ENCODE results near the gene OR2A14.
"Not testable (repeated sequence)": the region's sequence is repeated elsewhere in the genome, so short reads cannot be mapped to it uniquely, and the experiment has no call there.

The OR2A14 gene, protein sequence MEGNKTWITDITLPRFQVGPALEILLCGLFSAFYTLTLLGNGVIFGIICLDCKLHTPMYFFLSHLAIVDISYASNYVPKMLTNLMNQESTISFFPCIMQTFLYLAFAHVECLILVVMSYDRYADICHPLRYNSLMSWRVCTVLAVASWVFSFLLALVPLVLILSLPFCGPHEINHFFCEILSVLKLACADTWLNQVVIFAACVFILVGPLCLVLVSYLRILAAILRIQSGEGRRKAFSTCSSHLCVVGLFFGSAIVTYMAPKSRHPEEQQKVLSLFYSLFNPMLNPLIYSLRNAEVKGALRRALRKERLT

DNA sequence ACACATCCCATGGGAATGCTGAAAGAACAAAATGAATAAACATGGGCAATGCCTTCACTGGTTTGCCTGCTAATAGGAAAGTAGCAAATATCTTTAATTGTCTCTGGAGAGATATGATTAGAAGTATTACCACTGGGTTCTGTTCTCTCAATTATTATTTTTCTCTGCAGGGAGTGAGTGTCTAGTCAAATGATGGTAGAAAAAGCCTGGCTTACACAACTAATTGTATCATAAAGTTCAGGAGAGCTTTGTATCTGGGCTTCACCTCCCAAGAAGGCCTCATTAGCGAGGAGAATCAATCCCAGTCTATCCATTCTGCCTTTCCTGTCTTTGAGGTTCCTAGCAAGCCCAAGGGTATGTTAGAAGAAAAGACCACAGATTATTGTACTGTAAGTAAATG lies at the start of gene OR2A14:
Gene OR2A14, plus strand, starts transcription at position 301 of the 400 bp plus-strand sequence. CDS start 5,937 bp downstream, outside the sequence.
- no peak for DNase-seq

DNA sequence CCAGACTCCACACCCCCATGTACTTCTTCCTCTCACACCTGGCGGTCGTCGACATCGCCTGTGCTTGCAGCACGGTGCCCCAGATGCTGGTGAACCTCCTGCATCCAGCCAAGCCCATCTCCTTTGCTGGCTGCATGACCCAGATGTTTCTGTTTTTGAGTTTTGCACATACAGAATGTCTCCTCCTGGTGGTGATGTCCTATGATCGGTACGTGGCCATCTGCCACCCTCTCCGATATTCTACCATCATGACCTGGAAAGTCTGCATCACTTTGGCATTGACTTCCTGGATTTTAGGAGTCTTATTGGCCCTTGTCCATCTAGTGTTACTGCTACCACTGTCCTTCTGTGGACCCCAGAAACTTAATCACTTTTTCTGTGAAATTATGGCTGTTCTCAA lies 48.6 kb upstream of the OR2A14 start:
- DNase-seq = peak; percentile 5

DNA sequence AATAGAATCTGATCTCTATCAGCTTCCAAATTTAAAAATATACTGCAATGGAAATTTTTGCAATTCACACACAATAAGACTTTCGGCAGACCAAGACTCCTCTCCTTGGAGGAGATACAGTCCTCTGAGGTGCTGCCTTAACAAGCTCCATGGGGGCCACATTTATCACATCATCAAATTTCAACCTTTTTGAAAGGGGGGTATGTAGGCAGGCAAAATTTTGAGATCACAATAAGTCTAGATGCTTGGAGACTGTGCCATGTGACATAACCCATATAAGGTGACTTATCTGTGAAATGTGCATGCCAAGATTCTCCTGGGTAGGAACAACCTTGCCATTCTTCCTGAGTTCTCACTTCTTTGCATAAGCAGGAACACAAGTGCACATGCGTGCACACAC lies 37.0 kb upstream of the OR2A14 start, which contains the start of gene OR2A12:
Gene OR2A12, plus strand, starts transcription at position 301 of the 400 bp plus-strand sequence. CDS start 8,830 bp downstream, outside the sequence.
- DNase-seq = no peak

DNA sequence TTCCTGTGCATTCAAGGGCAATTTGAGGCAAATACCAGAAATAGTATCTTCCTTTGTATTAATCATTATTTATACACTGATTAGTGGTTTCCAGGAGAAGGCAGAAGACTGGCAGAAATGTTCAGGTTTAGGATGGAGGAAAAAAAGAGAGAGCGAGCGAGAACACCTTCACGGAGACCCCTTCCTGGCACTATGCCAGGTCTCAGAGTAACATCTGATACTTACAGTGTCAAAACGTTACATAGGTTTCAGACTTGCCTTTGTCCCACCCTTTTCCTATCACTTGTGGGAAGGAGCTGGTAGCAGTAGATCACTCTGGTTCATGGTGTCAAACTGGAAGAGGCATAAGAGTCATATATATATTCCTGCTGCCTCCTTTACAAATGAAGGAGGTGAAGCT lies 36.2 kb upstream of the OR2A14 start:
- no peak for DNase-seq

DNA sequence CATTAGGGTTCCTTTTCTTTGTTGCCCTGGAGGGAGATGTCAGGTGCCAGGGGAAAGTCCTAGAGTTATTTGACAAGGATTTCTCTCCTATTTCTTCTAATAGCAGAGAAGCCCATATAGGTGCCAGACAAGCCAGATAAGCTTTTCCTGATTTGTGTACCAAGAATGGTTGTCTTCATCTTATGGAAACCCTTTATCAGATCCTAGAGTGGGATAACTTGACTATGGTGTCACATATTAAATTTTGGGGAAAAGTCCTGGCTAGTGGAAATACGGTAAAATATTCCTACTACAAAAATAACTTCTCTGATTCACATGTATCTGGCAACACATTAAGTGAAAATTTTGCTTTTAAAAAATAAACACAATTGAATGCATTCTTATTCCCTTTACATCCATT lies 35.7 kb upstream of the OR2A14 start:
- no peak for DNase-seq

DNA sequence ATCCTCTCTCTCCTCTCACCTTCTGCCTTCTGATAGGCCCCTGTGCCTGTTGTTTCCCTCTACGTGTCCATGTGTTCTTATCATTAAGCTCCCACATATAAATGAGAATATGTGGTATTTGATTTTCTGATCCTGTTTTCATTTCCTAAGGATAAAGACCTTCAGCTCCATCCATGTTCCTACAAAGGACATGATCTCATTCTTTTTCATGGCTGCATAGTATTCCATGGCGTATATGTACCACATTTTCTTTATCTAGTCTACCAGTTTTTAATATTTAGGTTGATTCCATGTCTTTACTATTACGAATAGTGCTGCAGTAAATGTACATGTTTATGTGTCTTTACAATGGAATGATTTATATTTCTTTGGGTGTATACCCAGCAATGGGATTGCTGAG lies 32.3 kb upstream of the OR2A14 start:
- DNase-seq = no peak

DNA sequence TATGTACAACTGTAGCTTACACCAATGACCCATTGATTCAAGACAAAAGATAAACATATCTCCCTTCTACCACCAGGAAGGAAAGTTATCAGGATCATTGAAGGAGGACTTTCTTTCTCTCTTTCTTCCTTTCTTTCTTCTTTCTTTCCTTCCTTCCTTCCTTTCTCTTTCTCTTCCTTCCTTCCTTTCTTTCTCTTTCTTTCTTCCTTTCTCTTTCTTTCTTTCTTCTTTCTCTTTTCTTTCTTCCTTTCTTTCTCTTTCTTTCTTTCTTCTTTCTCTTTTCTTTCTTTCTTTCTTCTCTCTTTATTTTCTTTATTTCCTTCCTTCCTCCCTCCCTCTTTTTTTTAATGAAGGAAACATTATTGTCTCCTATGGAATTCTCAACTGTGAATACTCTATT lies 24.2 kb upstream of the OR2A14 start:
- no peak for DNase-seq

DNA sequence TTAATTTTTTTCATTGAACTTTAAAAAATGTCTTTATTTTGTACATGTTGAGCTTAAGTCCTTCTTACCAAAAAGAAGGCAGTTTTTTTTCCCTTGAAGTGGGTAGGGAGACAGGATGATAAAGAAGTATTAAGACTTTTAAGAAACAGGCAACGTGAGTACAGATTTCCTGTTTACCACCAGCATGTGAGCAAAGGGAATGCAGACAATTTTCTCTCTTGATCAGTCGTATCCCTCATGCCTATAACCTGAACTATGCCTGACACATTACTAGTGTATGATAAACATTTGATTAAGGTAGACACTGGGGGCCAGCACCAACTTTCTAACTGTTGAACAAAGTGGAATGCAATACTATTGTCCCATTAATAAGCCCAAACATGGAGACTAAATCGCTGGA lies 22.4 kb upstream of the OR2A14 start:
- no peak for DNase-seq

DNA sequence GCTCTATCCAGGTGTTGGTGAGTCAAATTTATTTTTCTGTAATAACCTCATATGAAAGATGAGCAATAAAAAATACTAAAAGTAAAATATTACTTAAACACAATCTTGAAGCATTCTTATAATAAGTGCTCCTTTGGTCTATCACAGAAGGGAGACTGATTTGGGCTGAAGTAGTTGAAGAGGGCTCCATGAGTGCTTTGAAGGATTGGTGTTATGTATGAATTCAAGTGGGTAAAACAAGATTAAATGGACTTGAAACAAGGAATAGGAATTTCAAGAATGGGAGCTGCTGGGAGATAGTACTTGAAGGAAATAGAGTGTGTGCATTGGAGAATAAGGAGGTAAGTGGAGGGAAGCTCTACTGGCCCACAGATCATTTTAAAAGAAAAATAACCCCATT lies 20.9 kb upstream of the OR2A14 start:
- DNase-seq = no peak

DNA sequence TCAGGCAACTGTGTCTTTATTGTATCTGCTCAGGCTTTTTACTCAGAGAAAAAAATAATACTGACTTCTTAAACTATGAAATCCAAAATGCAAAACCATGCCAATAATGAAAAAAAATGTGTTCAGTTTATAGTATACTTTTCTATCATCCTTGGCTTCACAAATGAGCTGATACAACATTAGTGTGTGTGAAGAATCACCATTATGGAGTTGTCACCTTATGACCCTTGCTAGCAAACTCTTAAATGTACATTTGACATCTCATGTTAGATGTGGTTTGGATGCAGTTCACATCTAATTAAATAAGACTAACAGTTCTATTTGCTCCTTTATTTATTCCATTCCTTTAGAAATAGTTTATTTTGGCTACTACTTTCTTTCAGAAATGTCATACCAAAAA lies 17.8 kb upstream of the OR2A14 start:
- no peak for DNase-seq

DNA sequence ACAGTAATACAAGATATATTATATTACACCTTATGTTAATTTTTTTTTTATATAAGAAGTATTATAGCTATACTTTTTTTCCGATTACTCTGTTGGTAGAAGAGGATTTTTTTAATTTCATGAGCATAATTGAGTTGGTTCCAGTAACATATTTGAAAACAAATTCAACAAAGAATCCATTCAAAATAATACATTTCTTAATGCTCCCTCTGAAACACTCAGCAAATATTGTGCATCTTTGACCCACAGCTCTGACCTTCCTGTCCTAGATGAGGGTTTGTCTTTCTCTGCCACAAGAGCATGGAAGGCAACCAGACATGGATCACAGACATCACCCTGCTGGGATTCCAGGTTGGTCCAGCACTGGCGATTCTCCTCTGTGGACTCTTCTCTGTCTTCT lies 13.7 kb upstream of the OR2A14 start, which contains the start of gene OR2A2:
Gene OR2A2, plus strand, starts transcription at position 301 of the 400 bp plus-strand sequence. Its CDS starts 0 bp downstream, at position 301.
- no peak for DNase-seq

DNA sequence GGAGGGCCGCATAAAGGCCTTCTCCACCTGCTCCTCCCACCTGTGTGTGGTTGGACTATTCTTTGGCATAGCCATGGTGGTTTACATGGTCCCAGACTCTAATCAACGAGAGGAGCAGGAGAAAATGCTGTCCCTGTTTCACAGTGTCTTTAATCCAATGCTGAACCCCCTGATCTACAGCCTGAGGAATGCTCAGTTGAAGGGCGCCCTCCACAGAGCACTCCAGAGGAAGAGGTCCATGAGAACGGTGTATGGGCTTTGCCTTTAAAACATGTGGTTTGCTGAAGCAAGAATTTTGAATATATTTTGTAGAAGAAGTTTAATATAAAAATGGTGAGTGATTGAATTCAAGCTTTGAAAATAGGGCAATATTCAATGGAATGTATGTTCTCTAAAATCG lies 12.7 kb upstream of the OR2A14 start:
- DNase-seq = no peak

DNA sequence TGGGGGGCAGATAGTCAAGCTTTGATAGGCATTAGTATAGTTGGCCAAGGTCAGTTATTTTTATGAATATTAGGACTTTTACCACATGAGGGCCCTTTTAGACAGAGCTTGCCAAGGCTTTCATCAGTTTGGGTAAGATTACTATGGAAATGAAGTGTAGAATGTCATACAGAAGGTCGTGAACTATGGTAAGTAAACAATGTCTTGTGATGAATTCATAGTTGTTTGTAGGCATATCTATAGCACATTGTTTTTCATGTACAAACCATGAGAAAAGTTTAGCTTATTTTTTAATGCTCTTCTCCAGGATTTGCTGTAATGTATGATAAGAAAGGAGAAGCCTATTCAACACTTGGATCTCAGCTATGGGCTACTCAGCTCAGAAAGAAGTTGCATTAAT lies 9.3 kb upstream of the OR2A14 start:
- DNase-seq = no peak

DNA sequence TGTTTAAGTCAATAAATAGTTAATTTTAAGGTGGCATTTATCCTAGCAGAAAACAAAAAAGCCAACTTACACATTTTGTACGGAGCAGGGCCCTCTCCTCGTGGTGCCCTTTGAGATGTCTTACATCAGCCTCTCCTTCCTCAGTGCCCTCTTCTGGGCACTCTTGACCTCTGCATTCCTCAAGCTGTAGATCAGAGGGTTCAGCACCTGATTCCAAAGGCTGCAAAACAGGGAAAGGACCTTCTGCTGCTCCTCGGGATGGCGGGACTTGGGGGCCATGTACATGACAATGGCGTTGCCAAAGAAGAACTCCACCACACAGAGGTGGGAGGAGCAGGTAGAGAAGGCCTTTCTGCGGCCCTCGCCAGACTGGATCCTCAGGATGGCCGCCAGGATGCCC lies 4.6 kb upstream of the OR2A14 start:
- DNase-seq = no peak

DNA sequence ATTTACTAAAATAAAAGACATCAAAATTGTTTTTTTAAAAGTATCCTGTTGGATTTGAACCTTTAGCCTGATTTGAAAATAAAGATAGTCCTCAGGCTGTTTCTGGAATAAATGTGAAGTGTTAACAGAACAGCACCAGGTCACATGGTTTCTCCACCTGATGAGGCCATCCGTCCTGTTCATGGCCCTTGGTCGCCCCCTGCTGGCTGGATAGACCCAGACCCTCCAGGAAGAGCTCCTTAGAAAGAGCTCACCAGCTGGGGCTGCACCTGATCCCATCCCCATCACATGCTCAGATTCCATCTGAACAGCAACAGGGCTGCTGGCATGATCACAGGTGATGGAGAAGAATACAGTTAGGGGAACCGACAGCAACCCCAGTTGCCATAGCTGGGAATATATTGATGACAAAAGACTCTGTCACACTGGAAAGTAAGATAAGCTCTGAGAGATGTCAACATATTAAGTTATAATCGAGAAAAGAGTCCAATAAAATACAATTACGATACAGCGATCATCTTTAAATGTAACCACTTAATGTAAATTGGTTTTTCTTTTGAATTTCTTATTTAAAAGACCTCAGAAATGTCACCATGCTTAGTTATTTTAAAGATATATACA lies 4.8 kb downstream of the OR2A14 start:
- DNase-seq = peak; percentile 84

DNA sequence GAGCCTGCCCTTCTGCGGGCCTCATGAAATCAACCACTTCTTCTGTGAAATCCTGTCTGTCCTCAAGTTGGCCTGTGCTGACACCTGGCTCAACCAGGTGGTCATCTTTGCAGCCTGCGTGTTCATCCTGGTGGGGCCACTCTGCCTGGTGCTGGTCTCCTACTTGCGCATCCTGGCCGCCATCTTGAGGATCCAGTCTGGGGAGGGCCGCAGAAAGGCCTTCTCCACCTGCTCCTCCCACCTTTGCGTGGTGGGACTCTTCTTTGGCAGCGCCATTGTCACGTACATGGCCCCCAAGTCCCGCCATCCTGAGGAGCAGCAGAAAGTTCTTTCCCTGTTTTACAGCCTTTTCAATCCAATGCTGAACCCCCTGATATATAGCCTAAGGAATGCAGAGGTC lies 6.6 kb downstream of the OR2A14 start:
- not testable (repeated sequence) for DNase-seq

DNA sequence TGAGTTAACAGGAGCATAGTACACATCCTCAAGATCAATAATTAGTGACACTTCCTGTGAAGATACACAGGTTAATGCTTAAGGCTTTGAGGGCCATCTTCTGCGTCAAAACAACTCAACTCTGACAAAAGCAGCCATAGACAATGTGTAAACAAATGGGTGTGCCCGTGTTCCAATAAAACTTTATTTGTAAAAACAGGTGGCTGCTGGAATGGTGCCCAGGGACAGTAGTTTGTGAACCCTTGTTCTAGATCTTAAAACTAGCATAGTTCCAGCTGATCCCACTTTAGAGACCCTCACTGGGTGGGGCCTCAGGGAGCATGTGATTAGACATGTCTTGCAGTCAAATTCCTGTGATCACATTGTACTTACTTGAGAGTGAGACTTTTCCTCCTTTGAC lies 7.8 kb downstream of the OR2A14 start:
- no peak for DNase-seq

DNA sequence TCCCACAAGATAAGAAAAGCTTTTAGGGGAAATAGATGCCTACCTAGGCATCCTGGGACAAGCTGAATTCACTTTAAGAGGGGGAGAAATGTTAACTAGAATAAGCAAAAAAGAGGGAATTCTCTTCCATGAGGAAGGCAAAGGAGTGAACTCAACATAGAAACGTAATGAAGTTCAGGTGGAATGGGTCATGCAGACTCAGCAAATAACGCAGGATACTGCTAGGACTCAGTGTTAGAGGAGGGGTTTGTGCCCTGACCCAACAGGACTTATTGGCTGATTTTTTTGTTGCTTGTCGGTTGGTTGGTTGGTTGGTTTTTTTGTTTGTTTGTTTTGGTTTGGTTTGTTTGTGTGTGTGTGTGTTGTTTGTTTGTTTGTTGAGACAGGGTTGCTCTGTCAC lies 9.3 kb downstream of the OR2A14 start:
- DNase-seq = no peak

DNA sequence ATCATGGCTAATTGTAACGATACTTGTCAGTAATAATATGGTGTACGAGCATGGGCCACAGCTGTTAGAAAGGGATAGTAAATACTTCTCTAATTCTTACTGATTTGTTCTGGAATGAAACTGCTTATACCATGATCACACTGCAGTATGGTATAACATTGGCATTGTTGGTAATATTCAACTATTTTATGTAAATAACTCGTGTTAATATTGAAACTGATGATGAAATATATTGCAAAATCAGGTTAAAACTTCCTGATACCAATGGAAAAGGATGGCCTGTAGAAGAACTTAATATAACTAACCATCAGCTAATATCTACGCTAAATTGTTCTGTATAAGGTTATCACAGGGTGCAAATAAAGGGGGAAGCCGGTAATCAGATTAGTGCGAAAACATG lies 10.3 kb downstream of the OR2A14 start:
- DNase-seq = no peak

DNA sequence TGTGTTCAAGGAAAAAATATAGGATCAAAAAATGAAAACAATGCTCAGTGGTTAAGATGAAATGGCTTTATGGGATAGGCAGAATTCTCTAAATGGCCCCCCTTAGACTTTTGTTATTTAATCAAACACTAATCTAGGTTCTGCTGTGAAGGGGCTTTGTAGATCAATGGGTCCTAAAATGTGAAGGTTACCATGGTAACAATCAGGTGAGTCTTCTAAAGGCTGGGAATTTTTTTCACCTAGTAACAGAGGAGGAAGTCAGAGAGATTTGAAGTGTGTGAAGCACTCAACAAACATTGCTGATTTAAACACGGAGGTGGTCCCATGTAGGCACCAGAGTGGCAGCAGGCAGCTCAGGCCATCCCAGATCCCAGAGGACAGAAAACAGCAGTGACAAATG lies 11.1 kb downstream of the OR2A14 start:
- DNase-seq = no peak

DNA sequence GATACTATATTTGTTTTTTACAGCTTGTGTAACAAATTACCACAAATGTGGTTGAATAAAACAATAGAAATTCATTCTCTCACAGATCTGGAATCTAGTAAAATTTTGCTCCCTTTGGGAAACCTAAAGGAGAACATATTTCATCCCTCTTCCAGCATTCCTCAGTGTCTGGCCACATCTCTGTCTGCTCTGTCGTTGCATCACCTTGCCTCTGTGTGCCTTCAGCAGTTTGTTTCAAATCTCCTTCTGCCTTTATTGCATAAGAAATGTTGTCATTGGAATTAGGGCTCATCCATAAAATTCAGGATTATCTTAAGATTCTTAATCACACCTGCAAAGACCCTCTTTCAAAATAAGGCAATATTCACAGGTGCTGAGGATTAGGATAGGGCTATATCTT lies 14.5 kb downstream of the OR2A14 start:
- no peak for DNase-seq

DNA sequence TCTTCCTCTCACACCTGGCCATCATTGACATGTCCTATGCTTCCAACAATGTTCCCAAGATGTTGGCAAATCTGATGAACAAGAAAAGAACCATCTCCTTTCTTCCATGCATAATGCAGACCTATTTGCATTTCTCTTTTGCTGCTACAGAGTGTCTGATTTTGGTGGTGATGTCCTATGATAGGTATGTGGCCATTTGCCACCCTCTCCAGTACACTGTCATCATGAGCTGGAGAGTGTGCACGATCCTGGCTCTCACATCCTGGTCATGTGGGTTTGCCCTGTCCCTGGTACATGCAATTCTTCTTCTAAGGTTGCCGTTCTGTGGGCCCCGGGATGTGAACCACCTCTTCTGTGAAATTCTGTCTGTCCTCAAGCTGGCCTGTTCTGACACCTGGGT lies 19.2 kb downstream of the OR2A14 start:
- DNase-seq = no peak

DNA sequence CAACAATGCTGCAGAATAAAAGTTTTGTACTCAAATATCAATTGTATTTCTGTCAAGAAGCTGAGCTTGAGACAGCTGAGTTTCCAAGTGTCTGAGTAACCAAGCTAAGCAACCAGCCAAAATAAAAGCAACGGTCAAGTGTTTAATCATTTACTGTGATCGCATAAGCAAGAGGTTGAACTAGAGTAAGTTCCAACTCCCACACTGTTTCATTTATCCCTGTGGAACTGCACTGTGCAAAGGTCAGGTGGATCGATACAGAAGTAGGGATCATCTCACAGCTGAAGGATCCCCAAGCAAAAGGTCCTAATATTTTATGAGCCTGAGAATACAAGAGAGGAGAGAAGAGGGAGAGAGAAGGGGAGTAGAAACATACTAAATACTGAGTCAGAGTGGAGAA lies 21.4 kb downstream of the OR2A14 start:
- no peak for DNase-seq

DNA sequence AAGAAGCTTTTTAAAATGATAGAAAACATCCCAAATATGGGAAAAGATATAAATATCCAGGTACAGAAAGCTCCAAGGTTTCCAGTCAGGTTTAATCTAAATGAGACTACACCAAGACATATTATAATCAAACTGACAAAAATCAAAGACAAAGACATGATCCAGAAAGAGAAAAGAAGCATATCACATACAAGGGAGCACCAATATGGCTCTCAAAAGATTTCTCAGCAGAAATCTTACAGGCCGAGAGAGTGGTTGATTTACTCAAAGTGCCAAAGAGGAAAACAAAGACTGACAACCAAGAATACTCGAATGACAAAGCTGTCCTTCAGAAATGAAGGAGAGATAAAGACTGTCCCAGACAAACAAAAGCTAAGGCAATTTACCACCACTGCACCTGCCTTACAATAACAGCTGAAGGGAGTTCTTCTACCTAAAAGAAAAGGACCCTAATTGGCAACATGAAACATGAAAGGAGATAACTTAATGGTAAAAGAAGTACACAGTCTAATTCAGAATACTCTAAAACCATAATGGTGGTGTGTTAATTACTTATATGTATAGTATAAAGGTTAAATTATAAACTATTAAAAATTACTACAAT lies 25.4 kb downstream of the OR2A14 start:
- no peak for DNase-seq

Measured in RPMI8226 (cell line).